UCSD-AML1 (cell line): ENCODE results near the gene CABYR.
A peak's percentile ranks its signal among the peaks of the same experiment; 100 is the strongest.

ENCODE experiments used
- DNase-seq: peaks from one replicate; lab custom pipeline; 2025; ENCODE audit not compliant: unreplicated experiment; lab: John Stamatoyannopoulos, UW

CABYR gene, protein sequence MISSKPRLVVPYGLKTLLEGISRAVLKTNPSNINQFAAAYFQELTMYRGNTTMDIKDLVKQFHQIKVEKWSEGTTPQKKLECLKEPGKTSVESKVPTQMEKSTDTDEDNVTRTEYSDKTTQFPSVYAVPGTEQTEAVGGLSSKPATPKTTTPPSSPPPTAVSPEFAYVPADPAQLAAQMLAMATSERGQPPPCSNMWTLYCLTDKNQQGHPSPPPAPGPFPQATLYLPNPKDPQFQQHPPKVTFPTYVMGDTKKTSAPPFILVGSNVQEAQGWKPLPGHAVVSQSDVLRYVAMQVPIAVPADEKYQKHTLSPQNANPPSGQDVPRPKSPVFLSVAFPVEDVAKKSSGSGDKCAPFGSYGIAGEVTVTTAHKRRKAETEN

GRCh38 chr18:24138789-24139616, at the start of gene CABYR:
Gene CABYR (plus strand): TSS chr18:24139062. CDS start chr18:24143115, 4,053 bp downstream.
- DNase-seq, result no peak

DNA sequence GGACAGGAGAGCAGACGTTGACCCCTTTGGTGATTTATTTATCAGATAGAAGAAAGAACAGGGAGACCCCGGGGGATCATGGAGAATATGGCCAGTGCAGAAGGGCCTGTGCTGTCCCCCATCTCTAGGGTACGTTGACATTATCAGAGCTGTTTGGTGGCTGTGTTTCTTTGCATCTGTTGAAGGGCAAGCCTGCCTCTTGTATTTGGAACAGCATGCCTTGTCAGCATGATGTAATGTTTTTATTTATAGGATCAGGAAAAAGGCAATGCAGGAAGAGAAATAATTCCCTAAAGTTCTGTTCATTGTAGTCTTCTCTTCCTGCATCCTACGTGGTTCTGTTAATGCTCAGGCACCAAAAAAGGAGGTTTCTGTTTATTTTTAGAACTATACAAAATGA, 49.8 kb upstream of the CABYR start:
- no peak for DNase-seq

DNA sequence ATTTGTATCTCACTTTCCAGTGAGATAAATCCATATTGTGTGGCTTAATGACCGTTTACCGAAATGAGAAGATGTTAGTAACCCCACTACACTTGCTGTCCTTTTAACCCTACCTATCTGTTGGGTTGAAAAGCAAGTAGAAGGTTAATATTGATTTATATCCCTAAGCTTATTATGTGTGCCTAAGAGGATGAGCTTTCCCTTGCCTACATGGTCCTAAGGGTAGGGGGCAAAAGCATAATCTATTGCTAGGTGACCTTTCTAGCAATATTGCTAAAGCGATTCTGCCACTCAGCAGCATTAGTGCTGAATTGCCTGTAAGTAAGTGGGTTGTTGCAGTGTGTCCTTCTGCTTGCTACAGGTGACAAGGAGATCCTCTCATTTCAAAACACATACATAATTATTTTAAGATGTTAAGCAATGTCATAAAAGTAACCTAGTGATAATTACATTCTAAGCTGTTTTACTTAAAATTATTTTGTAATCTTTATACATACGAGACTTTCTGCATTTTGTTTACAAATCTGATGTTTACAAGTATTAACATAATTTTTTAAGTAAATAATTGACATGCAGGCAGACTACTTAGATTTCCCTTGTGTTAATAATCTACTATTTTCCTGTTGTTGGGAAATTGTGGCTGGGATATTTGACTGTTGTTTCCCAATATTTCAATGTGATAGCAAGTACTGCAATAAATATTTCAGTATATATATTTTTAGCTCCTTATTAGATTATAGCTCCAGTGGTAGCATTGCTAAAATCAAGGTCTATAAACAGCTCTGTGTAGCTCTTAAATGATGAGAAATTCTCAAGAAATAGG, 49.1 kb upstream of the CABYR start:
- DNase-seq, result no peak

DNA sequence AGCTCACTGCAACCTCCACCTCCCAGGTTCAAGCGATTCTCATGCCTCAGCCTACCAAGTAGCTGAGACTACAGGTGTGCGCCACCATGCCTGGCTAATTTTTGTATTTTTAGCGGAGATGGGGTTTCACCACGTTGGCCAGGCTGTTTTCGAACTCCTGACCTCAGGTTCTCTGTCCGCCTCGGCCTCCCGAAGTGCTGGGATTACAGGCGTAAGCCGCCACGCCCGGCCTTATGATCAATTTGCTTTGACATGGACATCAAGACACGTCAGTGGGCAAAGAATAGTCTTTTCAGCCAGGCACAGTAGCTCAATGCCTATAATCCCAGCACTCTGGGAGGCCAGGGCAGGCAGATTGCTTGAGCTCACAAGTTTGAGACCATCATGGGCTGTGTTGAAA, 48.0 kb upstream of the CABYR start:
- no peak for DNase-seq

GRCh38 chr18:24094561-24094960, 44.3 kb upstream of the CABYR start:
- DNase-seq, result no peak

DNA sequence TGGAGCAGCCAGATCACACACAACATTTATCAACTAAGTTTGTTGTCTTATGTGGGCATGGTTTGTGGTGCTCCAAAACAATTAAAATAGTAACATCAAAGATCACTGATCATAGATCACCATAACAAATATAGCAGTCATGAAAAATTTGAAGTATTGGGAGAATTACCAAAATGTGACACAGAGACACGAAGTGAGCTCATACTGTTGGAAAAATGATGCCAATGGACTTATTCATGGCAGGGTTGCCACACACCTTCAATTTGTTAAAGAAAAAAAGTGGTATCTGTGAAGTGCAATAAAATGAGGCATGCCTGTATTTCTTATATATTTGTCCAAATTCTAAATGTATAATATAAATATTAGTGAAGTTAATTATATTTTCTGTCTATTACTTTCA, 42.9 kb upstream of the CABYR start:
- no peak for DNase-seq

DNA sequence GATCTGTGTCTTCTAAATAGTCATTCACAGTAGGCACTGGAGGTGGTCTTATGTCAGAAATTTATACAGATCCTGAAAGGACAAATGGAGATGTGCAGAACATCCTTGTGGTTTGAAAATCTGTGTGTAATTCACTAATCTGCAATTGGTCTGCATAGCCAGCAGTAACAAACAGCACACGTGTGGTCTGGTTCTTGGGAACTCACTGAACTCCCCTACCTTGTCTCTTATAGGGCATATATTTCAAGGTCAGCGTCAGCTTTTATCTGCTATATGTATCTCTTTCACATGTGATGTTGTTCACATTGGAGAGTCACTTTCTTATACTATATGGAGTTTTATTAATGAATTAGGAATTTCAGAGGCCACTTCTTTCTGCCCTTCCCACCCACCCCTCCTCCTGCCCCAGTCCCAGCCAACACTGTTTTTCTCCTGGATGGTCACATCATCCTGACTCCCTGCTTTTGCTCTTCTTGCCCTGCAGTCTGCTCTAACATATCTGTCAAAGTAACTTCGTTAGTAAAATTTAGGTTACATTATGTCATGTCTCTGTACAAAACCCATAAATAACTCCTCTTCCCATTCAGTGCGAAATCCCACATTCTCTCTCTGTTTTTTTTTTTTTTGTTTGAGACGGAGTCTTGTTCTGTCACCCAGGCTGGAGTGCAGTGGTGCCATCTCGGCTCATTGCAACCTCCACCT, 35.4 kb upstream of the CABYR start:
- DNase-seq, result no peak

DNA sequence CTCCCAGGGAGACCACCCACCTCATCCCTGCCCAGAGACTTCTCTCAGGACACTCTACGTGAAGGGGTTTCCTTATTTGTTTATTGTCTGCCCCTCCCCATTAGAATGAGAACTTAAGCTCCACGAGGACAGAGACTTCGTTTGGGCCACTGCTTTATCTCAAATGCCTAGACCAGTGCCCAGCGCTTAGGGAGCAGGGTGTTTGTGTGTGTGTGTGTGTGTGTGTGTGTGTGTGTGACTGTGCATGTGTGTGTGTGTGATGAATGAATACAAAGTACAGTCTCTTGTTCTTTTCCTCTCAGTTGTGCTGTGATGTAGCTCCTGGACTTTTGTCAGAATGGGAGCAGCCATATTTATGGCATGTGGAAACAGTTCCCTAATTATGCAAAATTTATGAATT, 34.4 kb upstream of the CABYR start:
- DNase-seq, result no peak

- no peak for DNase-seq
Observed at GRCh38 chr18:24108641-24109040, 30.2 kb upstream of the CABYR start.

DNA sequence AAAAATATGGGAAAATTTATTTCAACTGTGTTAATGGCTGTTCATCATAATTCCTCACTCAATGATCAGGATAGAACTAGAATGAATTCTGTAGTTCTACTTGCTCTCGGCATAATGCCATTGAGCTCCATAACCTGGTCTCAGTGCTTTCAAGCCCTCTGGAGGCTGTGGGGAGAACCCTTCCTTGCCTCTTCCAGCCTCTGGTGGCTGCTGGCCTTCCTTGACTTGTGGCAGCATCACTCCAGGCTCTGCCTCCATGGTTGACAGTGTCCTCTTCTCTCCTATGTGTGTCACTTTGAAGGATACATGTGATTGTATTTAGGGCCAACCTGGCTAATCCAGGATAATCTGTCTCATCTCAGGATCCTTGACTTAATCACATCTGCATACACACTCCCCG, 26.9 kb upstream of the CABYR start:
- DNase-seq, result no peak

GRCh38 chr18:24112464-24112863, 26.4 kb upstream of the CABYR start:
- no peak for DNase-seq

DNA sequence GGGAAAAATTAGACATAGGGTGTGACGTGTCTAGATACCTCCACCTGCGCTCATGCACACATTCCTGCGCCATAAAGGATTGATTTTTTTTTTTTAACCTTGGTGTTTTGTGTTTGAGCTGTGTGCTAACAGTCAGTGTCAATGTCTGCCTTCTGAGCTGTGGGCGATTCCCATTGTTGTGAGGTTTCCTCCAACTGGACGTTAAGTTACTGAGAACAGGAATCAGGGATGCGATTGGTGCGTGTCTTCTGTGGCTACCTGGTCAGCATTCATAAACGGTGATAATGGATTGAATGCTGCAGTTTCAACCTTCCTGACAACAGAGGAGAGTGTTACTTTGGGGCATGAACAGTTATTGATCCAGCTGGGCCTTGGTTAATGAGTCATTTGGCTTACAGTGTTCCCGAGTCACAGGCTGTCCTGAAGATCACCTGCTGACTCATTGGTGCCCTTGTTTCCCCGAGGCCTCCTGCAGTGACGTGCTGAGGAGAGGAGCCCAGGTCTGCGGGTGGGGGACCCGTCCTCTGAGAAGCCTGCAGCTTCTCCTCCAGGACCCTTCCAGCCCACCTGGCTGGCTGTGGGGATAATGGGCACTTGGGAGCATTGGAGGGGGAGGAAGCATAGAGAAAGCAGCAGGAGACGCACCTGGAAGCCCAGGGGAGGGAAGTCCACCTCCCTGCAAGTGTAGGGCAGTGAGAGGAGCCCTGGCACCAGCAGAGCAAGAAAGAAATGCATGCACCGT, 25.8 kb upstream of the CABYR start:
- no peak for DNase-seq

GRCh38 chr18:24114924-24115549, 23.8 kb upstream of the CABYR start:
- DNase-seq, result no peak

DNA sequence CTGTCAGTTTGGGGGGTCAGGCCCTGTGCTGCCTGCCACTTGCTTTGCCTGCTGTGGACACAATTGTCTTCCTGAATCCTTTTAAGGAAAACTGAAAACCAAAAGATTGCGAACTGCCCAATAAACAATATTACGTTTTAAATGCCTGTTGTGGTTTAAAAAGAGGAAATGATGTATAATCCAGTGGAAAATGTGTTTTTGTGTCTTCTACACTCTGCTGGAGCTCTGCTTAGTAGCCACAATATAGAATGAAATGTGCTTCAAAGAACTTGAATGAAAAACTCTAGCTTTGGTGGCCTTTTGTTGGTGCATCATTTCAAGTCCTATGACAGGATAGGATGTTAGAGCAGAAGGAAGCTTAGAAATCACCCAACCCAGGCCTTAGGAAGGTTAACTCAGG, 23.2 kb upstream of the CABYR start:
- peak; percentile 16 for DNase-seq

GRCh38 chr18:24118750-24119577, 19.9 kb upstream of the CABYR start:
- peak; percentile 49 for DNase-seq

- DNase-seq, result no peak
Observed at GRCh38 chr18:24120676-24121075, 18.2 kb upstream of the CABYR start.

DNA sequence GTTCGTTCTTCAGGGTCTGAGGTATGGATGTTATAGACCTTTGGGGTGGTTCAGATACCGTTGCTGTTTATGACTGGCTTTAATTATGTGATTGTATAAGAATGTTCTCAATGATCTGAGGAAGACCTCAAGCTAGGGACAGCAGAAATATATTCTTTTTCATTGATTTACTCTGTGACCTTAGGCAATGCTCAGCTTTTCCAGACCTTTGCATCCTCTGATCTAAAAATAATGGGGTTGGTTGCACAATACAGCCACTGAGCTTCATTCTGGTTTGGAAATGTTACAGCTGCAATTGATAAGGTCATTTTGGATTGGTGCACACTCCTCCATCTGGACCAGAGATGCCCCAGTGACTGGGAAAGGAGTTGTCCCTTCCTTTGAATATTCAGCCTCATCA, 17.2 kb upstream of the CABYR start:
- DNase-seq, result no peak

- DNase-seq, result no peak
Observed at GRCh38 chr18:24126155-24126961, 12.5 kb upstream of the CABYR start.
